B cell (primary cell): ENCODE measurements around the gene EP300. TPM values are rescaled to one million over a fixed set of nuclear protein-coding genes. Genes with fewer than 3 reads are reported as not detected.
"Not testable (repeated sequence)": the region's sequence is repeated elsewhere in the genome, so short reads cannot be mapped to it uniquely, and the experiment has no call there.

Experiments used
- ATAC-seq: fragments of 200-7000 bp; cut with Tn5 transposase; one replicate; pipeline ENCODE4 v1.10.0; 2021; ENCODE audit warnings: low read depth, mild to moderate bottlenecking, moderate number of reproducible peaks, moderate library complexity
- CTCF ChIA-PET: fragments of 350-600 bp; sonication (Branson Sonifier 250); formaldehyde crosslinking; loops from one replicate; lab custom pipeline; 2021; ENCODE audit warnings: antibody characterized with exemption, inconsistent platforms; lab: Charles Lee
- POLR2A ChIA-PET: fragments of 350-600 bp; sonication (Branson Sonifier 250); formaldehyde crosslinking; loops from one replicate; lab custom pipeline; 2021; ENCODE audit warnings: antibody characterized with exemption; lab: Charles Lee
- DNase-seq: peaks from one replicate; pipeline ENCODE4 v3.0.0; 2013
- H2AFZ ChIP-seq: 2 replicates; pipeline ENCODE4 v1.6.1; 2012; ENCODE audit warnings: mild to moderate bottlenecking, low read depth, low read length; ENCODE audit not compliant: insufficient read depth, poor library complexity, severe bottlenecking
- H3K27ac ChIP-seq, 2 donors: 1 replicate in 1 of 2; 2 replicates in 1 of 2; pipeline ENCODE4 v1.5.1; 2012 to 2013; ENCODE audit warnings: low read length in 2 of 2, mild to moderate bottlenecking in 2 of 2, moderate library complexity in 1 of 2
- H3K27me3 ChIP-seq, 4 experiments: fragments of 200-600 bp in 1 of 4; sonication (generic) in 1 of 4; replicated peaks in 1 of 4; 1 replicate in 2 of 4; 2 replicates in 2 of 4; pipeline versions ENCODE4 v1.6.1 to v1.7.0; 2013 to 2016; ENCODE audit warnings: low read length in 3 of 4, mild to moderate bottlenecking in 2 of 4, mixed read lengths in 1 of 4, moderate library complexity in 1 of 4; ENCODE audit not compliant: insufficient read depth in 4 of 4, control insufficient read depth in 3 of 4; ENCODE audit errors: control extremely low read depth in 1 of 4
- H3K36me3 ChIP-seq, 2 experiments: replicated peaks in 1 of 2; 1 replicate in 1 of 2; 2 replicates in 1 of 2; pipeline versions ENCODE4 v1.6.1 to v1.7.1; 2013; ENCODE audit warnings: low read length in 1 of 2; ENCODE audit not compliant: insufficient read depth in 2 of 2, control insufficient read depth in 1 of 2; ENCODE audit errors: control extremely low read depth in 1 of 2, extremely low read depth in 1 of 2
- H3K4me1 ChIP-seq, 2 donors: fragments of 200-600 bp in 1 of 2; sonication (generic) in 1 of 2; 1 replicate in 1 of 2; 2 replicates in 1 of 2; pipeline versions ENCODE4 v1.5.1 to v1.6.1; 2013 to 2017; ENCODE audit warnings: low read length in 2 of 2; ENCODE audit not compliant: control insufficient read depth in 2 of 2, insufficient read depth in 2 of 2
- H3K4me2 ChIP-seq: replicated peaks from 2 replicates; pipeline ENCODE3; 2012; ENCODE audit warnings: mild to moderate bottlenecking, low read depth, low read length; ENCODE audit not compliant: poor library complexity, severe bottlenecking
- H3K4me3 ChIP-seq, 5 experiments: fragments of 200-600 bp in 1 of 5; sonication (generic) in 1 of 5; 1 replicate in 3 of 5; 2 replicates in 2 of 5; pipeline versions ENCODE4 v1.5.1 to v1.7.0; 2011 to 2016; ENCODE audit warnings: low read length in 4 of 5, mild to moderate bottlenecking in 4 of 5, low read depth in 2 of 5, control low read depth in 1 of 5, moderate library complexity in 1 of 5; ENCODE audit not compliant: insufficient read depth in 1 of 5; ENCODE audit errors: control extremely low read depth in 1 of 5, extremely low read depth in 1 of 5
- H3K79me2 ChIP-seq: fragments of 200-600 bp; sonication (generic); one replicate; pipeline ENCODE4 v1.6.0; 2016; ENCODE audit warnings: low read length; ENCODE audit not compliant: control insufficient read depth, insufficient read depth
- H3K9ac ChIP-seq: fragments of 200-600 bp; sonication (generic); 2 replicates; pipeline ENCODE4 v1.6.1; 2017; ENCODE audit warnings: mild to moderate bottlenecking, low read length, moderate library complexity
- H3K9me3 ChIP-seq, 3 donors: one replicate each; pipeline versions ENCODE4 v1.6.1 to v1.7.1; 2013; ENCODE audit warnings: low read length in 2 of 3; ENCODE audit not compliant: control insufficient read depth in 2 of 3, insufficient read depth in 1 of 3; ENCODE audit errors: control extremely low read depth in 1 of 3
- H4K20me1 ChIP-seq: 2 replicates; pipeline ENCODE4 v1.6.0; 2012; ENCODE audit warnings: mild to moderate bottlenecking, low read length; ENCODE audit not compliant: insufficient read depth, control insufficient read depth, poor library complexity, severe bottlenecking
- H3K27ac Mint-ChIP-seq: one replicate; pipeline ENCODE4 v1.8.0; 2021; ENCODE audit warnings: mixed read lengths
- H3K27me3 Mint-ChIP-seq: one replicate; pipeline ENCODE4 v1.8.0; 2021; ENCODE audit warnings: mixed read lengths
- H3K4me1 Mint-ChIP-seq: one replicate; pipeline ENCODE4 v1.8.0; 2021; ENCODE audit warnings: mixed read lengths
- H3K4me3 Mint-ChIP-seq: one replicate; pipeline ENCODE4 v1.8.0; 2021; ENCODE audit warnings: mixed read lengths
- H3K9me3 Mint-ChIP-seq: one replicate; pipeline ENCODE4 v1.8.0; 2022; ENCODE audit warnings: mixed read lengths; ENCODE audit not compliant: insufficient read depth
- CTCF ChIP-seq: fragments of 200-600 bp; IDR thresholded peaks from one replicate; pipeline ENCODE4 v1.8.0; 2022; ENCODE audit warnings: antibody characterized with exemption, mild to moderate bottlenecking
- EZH2 ChIP-seq: IDR thresholded peaks from 2 replicates; pipeline ENCODE4 v1.6.1; 2012; ENCODE audit warnings: borderline replicate concordance, low read depth, mild to moderate bottlenecking, moderate library complexity, low read length; ENCODE audit not compliant: insufficient read depth, poor library complexity, severe bottlenecking
- WGBS: methylation state at CpG from one replicate; pipeline ENCODE4 v1.1.5; 2013; ENCODE audit warnings: missing lambda C conversion rate; ENCODE audit not compliant: insufficient coverage; 5-methylcytosine and 5-hydroxymethylcytosine counted together
- intact Hi-C: fragments of 100-400 bp; cut with micrococcal nuclease; formaldehyde crosslinking; loops from one replicate; pipeline ENCODE4 v1.10.0; 2022
- polyA plus RNA-seq: library from polyadenylated mRNA; depleted of rRNA; stranded (reverse); fragments of >200 nt; gene quantifications from 2 replicates; pipeline ENCODE4 v1.2.3, GENCODE V29; 2012
- total RNA-seq, 2 donors: library from RNA; stranded (reverse); fragments of 120-200 nt in 1 of 2; gene quantifications; 1 replicate in 1 of 2; 2 replicates in 1 of 2; pipeline versions ENCODE4 v1.2.3 to v1.2.4, GENCODE V29; 2013 to 2022

The EP300 gene
- total and polyA plus RNA-seq, 2 donors (not counting 1 experiment from before 2014, with no cell fraction given), result 73.3 to 185 TPM

GRCh38 chr22:41140365-41140957, 48.1 kb downstream of the EP300 start:
- no peak overlapping the region for H3K9ac ChIP-seq
- no peak overlapping the region for H3K4me2 ChIP-seq
- Mint-ChIP-seq H3K27me3 (no peaks in the 10 kb centered on the region), H3K27ac (no peak overlapping the region), H3K9me3 (no peaks in the 10 kb centered on the region), H3K4me1 (no peaks in the 10 kb centered on the region), H3K4me3 (no peak overlapping the region)
- ATAC-seq (no peak), DNase-seq (no peak)
- H3K4me3 ChIP-seq, result no peak overlapping the region
- TF ChIP-seq EZH2 (no peak), CTCF (no peak)
- H4K20me1 ChIP-seq, result peaks cover 77% of the 10 kb centered on the region
- H3K4me1 ChIP-seq, result no peaks in the 10 kb centered on the region
- no peaks in the 10 kb centered on the region for H3K9me3 ChIP-seq
- peaks cover 63% of the 10 kb centered on the region for H3K79me2 ChIP-seq
- WGBS, result 94% methylated on average over 5 of the region's 10 CpGs
- peaks cover 36 to 89% of the 10 kb centered on the region in 2 experiments for H3K36me3 ChIP-seq
- POLR2A ChIA-PET, result no interaction called here
- H2AFZ ChIP-seq, result no peak overlapping the region
- H3K27me3 ChIP-seq, result no peaks in the 10 kb centered on the region
- CTCF ChIA-PET, result no interaction called here
- intact Hi-C loops, result no loop called here
- H3K27ac ChIP-seq, result no peak overlapping the region

- H3K9me3 Mint-ChIP-seq, H3K27ac ChIP-seq, intact Hi-C loops, H3K4me1 Mint-ChIP-seq, H3K9ac ChIP-seq, H3K9me3 ChIP-seq, H2AFZ ChIP-seq, H3K4me2 ChIP-seq, H3K4me1 ChIP-seq, POLR2A ChIA-PET, ATAC-seq, H3K4me3 ChIP-seq, H3K27me3 Mint-ChIP-seq, H3K27me3 ChIP-seq, DNase-seq, H3K27ac Mint-ChIP-seq, H3K4me3 Mint-ChIP-seq: not testable (repeated sequence)
- CTCF ChIA-PET, result interaction anchor here (1.0 to 2.5 kb wide), 3 partner anchors 9 to 223 kb away, joined by 3 to 12 read pairs (median 3); no protein-coding TSS in a partner anchor
- Histone ChIP-seq H3K79me2 (peaks cover 37% of the 10 kb centered on the region), H4K20me1 (peaks cover 53% of the 10 kb centered on the region), H3K36me3 (peaks cover 39 to 83% of the 10 kb centered on the region in 2 experiments)
- WGBS, result no CpG with 5 or more reads among the region's 6 CpGs
These were observed 53.5 kb downstream of the EP300 start for GRCh38 chr22:41145921-41146320.
